Tibial nerve (tissue), 4 donors: Measurements from ENCODE around the gene DNAJC10. TPM values are rescaled to one million over a fixed set of nuclear protein-coding genes. Genes with fewer than 3 reads are reported as not detected.

Source experiments
- DNase-seq, 2 donors: peaks; one replicate each; pipeline ENCODE4 v3.0.0-alpha.2; 2019; ENCODE audit warnings: low spot score in 2 of 2
- H3K27ac ChIP-seq, 4 donors: fragments of 200-600 bp; sonication (generic) in 3 of 4; one replicate each; pipeline ENCODE4 v1.5.1; 2017 to 2019; ENCODE audit warnings: mild to moderate bottlenecking in 1 of 4
- H3K27me3 ChIP-seq, 2 donors: fragments of 200-600 bp; sonication (generic) in 1 of 2; one replicate each; pipeline versions ENCODE4 v1.5.1 to v1.6.0; 2017 to 2019
- H3K36me3 ChIP-seq, 3 donors: fragments of 200-600 bp; sonication (generic); one replicate each; pipeline ENCODE4 v1.5.1; 2018 to 2019
- H3K4me1 ChIP-seq, 4 donors: fragments of 200-600 bp; sonication (generic) in 3 of 4; one replicate each; pipeline ENCODE4 v1.5.1; 2017 to 2019
- H3K4me3 ChIP-seq, 4 donors: fragments of 200-600 bp; sonication (generic) in 3 of 4; one replicate each; pipeline ENCODE4 v1.5.1; 2017 to 2019; ENCODE audit warnings: mild to moderate bottlenecking in 1 of 4, moderate library complexity in 1 of 4
- H3K9me3 ChIP-seq, 4 donors: fragments of 200-600 bp; sonication (generic) in 3 of 4; one replicate each; pipeline ENCODE4 v1.5.1; 2017 to 2019
- CTCF ChIP-seq, 5 experiments: fragments of 200-600 bp in 3 of 5; fragments of 450-650 bp in 2 of 5; sonication (generic) in 3 of 5; IDR thresholded peaks; one replicate each; pipeline ENCODE4 v1.5.1; 2016 to 2019; ENCODE audit warnings: antibody characterized with exemption in 5 of 5, mild to moderate bottlenecking in 3 of 5, moderate library complexity in 2 of 5
- EP300 ChIP-seq, 2 donors: sonication (generic); formaldehyde crosslinking; IDR thresholded peaks; one replicate each; pipeline ENCODE4 v1.6.1; 2017; ENCODE audit warnings: antibody characterized with exemption in 2 of 2, mild to moderate bottlenecking in 1 of 2
- POLR2A ChIP-seq, 2 donors: fragments of 450-650 bp; IDR thresholded peaks; one replicate each; pipeline ENCODE4 v1.6.1; 2017; ENCODE audit warnings: antibody characterized with exemption in 2 of 2, mild to moderate bottlenecking in 2 of 2, moderate library complexity in 2 of 2
- WGBS, 2 donors: methylation state at CpG; one replicate each; pipeline ENCODE4 v1.1.5; 2018; 5-methylcytosine and 5-hydroxymethylcytosine counted together
- total RNA-seq, 4 donors: library from RNA; depleted of rRNA; stranded (reverse); fragments of >200 nt; gene quantifications; one replicate each; pipeline ENCODE4 v1.1.0, GENCODE V29; 2016

Gene DNAJC10
- total RNA-seq, 4 donors from 2014 or later = 54.7 to 66.3 (median 62.0) TPM

GRCh38 chr2:182824056-182824766 is 108.2 kb downstream of the DNAJC10 start:
- WGBS, 2 donors = 81% methylated on average over 5 of the region's 5 CpGs

GRCh38 chr2:182824767-182825158 is 108.7 kb downstream of the DNAJC10 start:
- H3K4me1 ChIP-seq = peaks cover 0 to 3% (median 0%) of the 10 kb centered on the region in 4 donors
- 78 to 90% methylated on average over 6 of the region's 6 CpGs for WGBS, 2 donors
- no peaks in the 10 kb centered on the region for H3K9me3 ChIP-seq
- H3K27me3 ChIP-seq = no peaks in the 10 kb centered on the region
- no peak overlapping the region for H3K27ac ChIP-seq
- H3K36me3 ChIP-seq = no peaks in the 10 kb centered on the region
- TF ChIP-seq CTCF (IDR thresholded peaks at IDR 0.05) (no peak), POLR2A (IDR thresholded peaks at IDR 0.05) (no peak), EP300 (IDR thresholded peaks at IDR 0.05) (no peak)
- H3K4me3 ChIP-seq = no peak overlapping the region
- no peak for DNase-seq

More at GRCh38 chr2:182824056-182824766, 108.2 kb downstream of the DNAJC10 start:
- Histone ChIP-seq H3K9me3 (no peaks in the 10 kb centered on the region), H3K36me3 (no peaks in the 10 kb centered on the region), H3K27ac (no peak overlapping the region), H3K4me1 (peaks cover 0 to 3% (median 0%) of the 10 kb centered on the region in 4 donors), H3K4me3 (no peak overlapping the region), H3K27me3 (no peaks in the 10 kb centered on the region)
- DNase-seq = no peak
- TF ChIP-seq EP300 (IDR thresholded peaks at IDR 0.05) = no peak
- no peak for TF ChIP-seq POLR2A (IDR thresholded peaks at IDR 0.05)
- no peak for TF ChIP-seq CTCF (IDR thresholded peaks at IDR 0.05)

- no peak for TF ChIP-seq CTCF (IDR thresholded peaks at IDR 0.05)
- no peak for TF ChIP-seq POLR2A (IDR thresholded peaks at IDR 0.05)
- no peak for TF ChIP-seq EP300 (IDR thresholded peaks at IDR 0.05)
- H3K36me3 ChIP-seq = no peaks in the 10 kb centered on the region
- DNase-seq = no peak
- H3K9me3 ChIP-seq = no peaks in the 10 kb centered on the region
- H3K4me3 ChIP-seq = no peak overlapping the region
- H3K27ac ChIP-seq = no peak overlapping the region
- H3K4me1 ChIP-seq = peaks cover 0 to 3% (median 0%) of the 10 kb centered on the region in 4 donors
- H3K27me3 ChIP-seq = no peaks in the 10 kb centered on the region
- 57 to 68% methylated on average over 1 of the region's 1 CpG for WGBS, 2 donors
Measured at GRCh38 chr2:182826064-182826463, 110.0 kb downstream of the DNAJC10 start.

- WGBS, 2 donors = 59 to 62% methylated on average over 3 of the region's 3 CpGs
- TF ChIP-seq EP300 (IDR thresholded peaks at IDR 0.05) (no peak), CTCF (IDR thresholded peaks at IDR 0.05) (no peak), POLR2A (IDR thresholded peaks at IDR 0.05) (no peak)
Measured at GRCh38 chr2:182826496-182826895, 110.4 kb downstream of the DNAJC10 start.

GRCh38 chr2:182827182-182827879 is 111.3 kb downstream of the DNAJC10 start:
- H3K4me3 ChIP-seq = no peak overlapping the region
- H3K27me3 ChIP-seq = no peaks in the 10 kb centered on the region
- DNase-seq = no peak
- peaks cover 0 to 3% (median 0%) of the 10 kb centered on the region in 4 donors for H3K4me1 ChIP-seq
- H3K36me3 ChIP-seq = no peaks in the 10 kb centered on the region
- H3K27ac ChIP-seq = no peak overlapping the region
- H3K9me3 ChIP-seq = no peaks in the 10 kb centered on the region
- no peak for TF ChIP-seq CTCF (IDR thresholded peaks at IDR 0.05)
- no peak for TF ChIP-seq EP300 (IDR thresholded peaks at IDR 0.05)
- TF ChIP-seq POLR2A (IDR thresholded peaks at IDR 0.05) = no peak
- 21 to 30% methylated on average over 2 of the region's 2 CpGs for WGBS, 2 donors

More at GRCh38 chr2:182826496-182826895, 110.4 kb downstream of the DNAJC10 start:
- Histone ChIP-seq H3K36me3 (no peaks in the 10 kb centered on the region), H3K27ac (no peak overlapping the region), H3K27me3 (no peaks in the 10 kb centered on the region), H3K4me3 (no peak overlapping the region), H3K4me1 (peaks cover 0 to 3% (median 0%) of the 10 kb centered on the region in 4 donors), H3K9me3 (no peaks in the 10 kb centered on the region)
- DNase-seq = no peak
